H9 (cell line): ENCODE measurements around the gene RMRP. TPM values are rescaled to one million over a fixed set of nuclear protein-coding genes. Genes with fewer than 3 reads are reported as not detected.
A peak's percentile ranks its signal among the peaks of the same experiment; 100 is the strongest.

Experiments
- DNase-seq: peaks from one replicate; pipeline ENCODE4 v3.0.0-alpha.2; 2017
- H2AFZ ChIP-seq: one replicate; pipeline ENCODE4 v1.6.1; 2013; ENCODE audit warnings: mild to moderate bottlenecking, low read length, control low read depth, moderate library complexity
- H2AK5ac ChIP-seq: 2 replicates; pipeline ENCODE4 v1.6.1; 2013; ENCODE audit warnings: low read length, control low read depth, mixed read lengths; ENCODE audit not compliant: insufficient read length
- H2BK120ac ChIP-seq: one replicate; pipeline ENCODE4 v1.6.1; 2013; ENCODE audit warnings: low read depth, mild to moderate bottlenecking, low read length, control low read depth, inconsistent platforms; ENCODE audit not compliant: poor library complexity, severe bottlenecking
- H2BK12ac ChIP-seq: 2 replicates; pipeline ENCODE4 v1.6.1; 2013; ENCODE audit warnings: low read length, control low read depth, mixed read lengths, low read depth; ENCODE audit not compliant: insufficient read length
- H2BK15ac ChIP-seq: 2 replicates; pipeline ENCODE4 v1.6.1; 2013; ENCODE audit warnings: low read depth, low read length, control low read depth
- H2BK20ac ChIP-seq: one replicate; pipeline ENCODE4 v1.6.1; 2013; ENCODE audit warnings: low read depth, mild to moderate bottlenecking, low read length, control low read depth, inconsistent platforms; ENCODE audit not compliant: poor library complexity, severe bottlenecking
- H2BK5ac ChIP-seq: 2 replicates; pipeline ENCODE4 v1.6.1; 2013; ENCODE audit warnings: low read length, control low read depth, mixed read lengths; ENCODE audit not compliant: insufficient read length
- H3K14ac ChIP-seq: 2 replicates; pipeline ENCODE4 v1.6.1; 2013; ENCODE audit warnings: low read length, control low read depth; ENCODE audit not compliant: insufficient read depth
- H3K18ac ChIP-seq: 2 replicates; pipeline ENCODE4 v1.6.1; 2013; ENCODE audit warnings: low read depth, mild to moderate bottlenecking, mixed read lengths, low read length, control low read depth; ENCODE audit not compliant: insufficient read length
- H3K23ac ChIP-seq: 2 replicates; pipeline ENCODE4 v1.6.1; 2013; ENCODE audit warnings: low read length, control low read depth, mixed read lengths, low read depth; ENCODE audit not compliant: insufficient read length
- H3K23me2 ChIP-seq: 2 replicates; pipeline ENCODE4 v1.6.1; 2013; ENCODE audit warnings: low read depth, mild to moderate bottlenecking, mixed read lengths, low read length, control low read depth; ENCODE audit not compliant: insufficient read length, poor library complexity, severe bottlenecking
- H3K27ac ChIP-seq: 2 replicates; pipeline ENCODE4 v1.5.1; 2013; ENCODE audit warnings: low read length, control low read depth, mixed read lengths, low read depth; ENCODE audit not compliant: insufficient read length
- H3K27me3 ChIP-seq: 2 replicates; pipeline ENCODE4 v1.6.1; 2013; ENCODE audit warnings: low read length, control low read depth, inconsistent platforms; ENCODE audit not compliant: insufficient read depth
- H3K4ac ChIP-seq: 2 replicates; pipeline ENCODE4 v1.6.1; 2013; ENCODE audit warnings: low read depth, mild to moderate bottlenecking, control low read depth, inconsistent platforms, low read length, moderate library complexity
- H3K4me1 ChIP-seq: 2 replicates; pipeline ENCODE4 v1.6.1; 2013; ENCODE audit warnings: low read length, control low read depth, inconsistent platforms; ENCODE audit not compliant: insufficient read depth
- H3K4me2 ChIP-seq: 2 replicates; pipeline ENCODE4 v1.6.1; 2013; ENCODE audit warnings: low read length, control low read depth, mixed read lengths; ENCODE audit not compliant: insufficient read length, insufficient read depth
- H3K56ac ChIP-seq: 2 replicates; pipeline ENCODE4 v1.6.1; 2013; ENCODE audit warnings: low read depth, mild to moderate bottlenecking, mixed read lengths, low read length, control low read depth; ENCODE audit not compliant: insufficient read length
- H3K79me1 ChIP-seq: 2 replicates; pipeline ENCODE4 v1.6.1; 2013; ENCODE audit warnings: low read depth, mild to moderate bottlenecking, moderate library complexity, low read length, control low read depth, inconsistent platforms; ENCODE audit not compliant: insufficient read depth, poor library complexity, severe bottlenecking
- H3K79me2 ChIP-seq: 2 replicates; pipeline ENCODE4 v1.6.1; 2013; ENCODE audit warnings: low read length, control low read depth, inconsistent platforms; ENCODE audit not compliant: insufficient read depth
- H3K9ac ChIP-seq: 2 replicates; pipeline ENCODE4 v1.6.1; 2013; ENCODE audit warnings: low read length, control low read depth, mixed read lengths; ENCODE audit not compliant: insufficient read length; ENCODE audit errors: extremely low read depth
- H3K9me3 ChIP-seq: one replicate; pipeline ENCODE4 v1.6.1; 2013; ENCODE audit warnings: low read depth, low read length, inconsistent platforms; ENCODE audit not compliant: control insufficient read depth
- H3T11ph ChIP-seq: one replicate; pipeline ENCODE4 v1.6.1; 2013; ENCODE audit warnings: mild to moderate bottlenecking, low read length, control low read depth, inconsistent platforms
- H4K20me1 ChIP-seq: one replicate; pipeline ENCODE4 v1.6.1; 2013; ENCODE audit not compliant: control insufficient read depth, insufficient read length, insufficient read depth
- H4K5ac ChIP-seq: 2 replicates; pipeline ENCODE4 v1.6.1; 2013; ENCODE audit warnings: low read depth, mild to moderate bottlenecking, mixed read lengths, low read length, control low read depth; ENCODE audit not compliant: insufficient read length
- H4K8ac ChIP-seq: replicated peaks from 2 replicates; pipeline ENCODE4 v1.6.1; 2013; ENCODE audit warnings: low read length, control low read depth, mixed read lengths, low read depth; ENCODE audit not compliant: insufficient read length
- H4K91ac ChIP-seq: 2 replicates; pipeline ENCODE4 v1.6.1; 2013; ENCODE audit warnings: low read depth, mild to moderate bottlenecking, moderate library complexity, mixed read lengths, low read length, control low read depth; ENCODE audit not compliant: insufficient read length
- H3K27ac Mint-ChIP-seq, 3 experiments: 2 replicates in 2 of 3; 3 replicates in 1 of 3; pipeline ENCODE4 v1.8.0; 2020 to 2021; ENCODE audit warnings: mixed read lengths in 3 of 3, mild to moderate bottlenecking in 1 of 3, moderate library complexity in 1 of 3
- H3K27me3 Mint-ChIP-seq: 2 replicates; pipeline ENCODE4 v1.8.0; 2021; ENCODE audit warnings: low read depth, mild to moderate bottlenecking, moderate library complexity, mixed read lengths
- H3K36me3 Mint-ChIP-seq, 3 experiments: 2 replicates in 2 of 3; 3 replicates in 1 of 3; pipeline ENCODE4 v1.8.0; 2020 to 2021; ENCODE audit warnings: low read depth in 3 of 3, mixed read lengths in 3 of 3; ENCODE audit not compliant: insufficient read depth in 1 of 3
- H3K4me1 Mint-ChIP-seq, 2 experiments: 2 replicates each; pipeline ENCODE4 v1.8.0; 2020; ENCODE audit warnings: mixed read lengths in 2 of 2
- H3K4me3 Mint-ChIP-seq, 2 experiments: 2 replicates in 1 of 2; 3 replicates in 1 of 2; pipeline ENCODE4 v1.8.0; 2020 to 2021; ENCODE audit warnings: mild to moderate bottlenecking in 2 of 2, mixed read lengths in 2 of 2, moderate library complexity in 1 of 2
- H3K9me3 Mint-ChIP-seq, 2 experiments: 2 replicates in 1 of 2; 3 replicates in 1 of 2; pipeline ENCODE4 v1.8.0; 2020; ENCODE audit warnings: mild to moderate bottlenecking in 2 of 2, mixed read lengths in 2 of 2, moderate library complexity in 1 of 2
- CTCF ChIP-seq: fragments of 200-600 bp; sonication (generic); conservative IDR thresholded peaks from 3 replicates; pipeline ENCODE4 v1.8.0; 2021; ENCODE audit warnings: antibody characterized with exemption, mild to moderate bottlenecking
- WGBS: extraction: QIAGEN DNeasy Blood & Tissue Kit; methylation state at CpG from one replicate; pipeline ENCODE4 v1.1.7; 2013; ENCODE audit warnings: missing lambda C conversion rate, low lambda C conversion rate, mixed read lengths; ENCODE audit not compliant: insufficient read length; ENCODE audit errors: extremely low coverage; 5-methylcytosine and 5-hydroxymethylcytosine counted together
- total RNA-seq: library from RNA; stranded (reverse); gene quantifications from 2 replicates; pipeline ENCODE4 v1.2.1, GENCODE V29; 2021

The RMRP gene
- total RNA-seq, 1 experiment from 2014 or later: 18,417 TPM

- H3K4me3 Mint-ChIP-seq: peak within 1 kb of the TSS in 1 of 2 experiments; percentile 14; a peak in 2 of 5 replicates
- Histone ChIP-seq H3K9ac (no peak within 1 kb of the TSS), H2BK12ac (no peak within 1 kb of the TSS), H2BK5ac (no peak within 1 kb of the TSS), H2AK5ac (no peak within 1 kb of the TSS), H3K79me2 (no peaks in the 10 kb centered on the region), H3K23ac (no peak within 1 kb of the TSS), H3K56ac (no peak within 1 kb of the TSS), H4K91ac (no peak within 1 kb of the TSS), H4K20me1 (no peaks in the 10 kb centered on the region), H3K4ac (no peak within 1 kb of the TSS), H2AFZ (no peak within 1 kb of the TSS), H3K4me1 (peaks cover 3% of the 10 kb centered on the region; the same call in 1 of the 2 replicates), H2BK15ac (no peak within 1 kb of the TSS), H3K14ac (peak within 1 kb of the TSS; percentile 93), H4K5ac (no peak within 1 kb of the TSS), H3K27me3 (0 out of 2 replicates have a peak, but pooled peaks cover 2% of the 10 kb centered on the region), H3T11ph (no peak within 1 kb of the TSS), H3K9me3 (no peaks in the 10 kb centered on the region), H3K79me1 (no peaks in the 10 kb centered on the region), H4K8ac (no peak within 1 kb of the TSS), H3K23me2 (no peaks in the 10 kb centered on the region), H2BK20ac (no peak within 1 kb of the TSS), H2BK120ac (no peak within 1 kb of the TSS), H3K27ac (no peak within 1 kb of the TSS), H3K4me2 (peak within 1 kb of the TSS; percentile 26), H3K18ac (peak within 1 kb of the TSS; percentile 77)
- H3K4me1 Mint-ChIP-seq: peaks cover 26 to 33% of the 10 kb centered on the region in 2 experiments
- H3K27ac Mint-ChIP-seq: peak within 1 kb of the TSS in 1 of 3 experiments; percentile 13; a peak in 1 of 7 replicates
- no peak for DNase-seq
- no peaks in the 10 kb centered on the region for H3K36me3 Mint-ChIP-seq
- TF ChIP-seq CTCF: no peak
- no CpG with 5 or more reads among the region's 22 CpGs for WGBS
- H3K27me3 Mint-ChIP-seq: peaks cover 5% of the 10 kb centered on the region
- no peaks in the 10 kb centered on the region for H3K9me3 Mint-ChIP-seq
Observed at GRCh38 chr9:35650341-35651158, 7.3 kb downstream of the RMRP start, which contains the start of gene SIT1. Gene SIT1 (minus strand): TSS chr9:35650931. CDS start chr9:35650853, 78 bp downstream.
